Mesodermal cell (in vitro differentiated cells): Measurements from ENCODE around the gene PTBP2. TPM values are rescaled to one million over a fixed set of nuclear protein-coding genes. Genes with fewer than 3 reads are reported as not detected.
A peak's percentile ranks its signal among the peaks of the same experiment; 100 is the strongest.

Source experiments
- H3K27ac ChIP-seq: 2 replicates; pipeline ENCODE4 v1.7.0; 2013; ENCODE audit warnings: mild to moderate bottlenecking, low read depth, low read length, moderate library complexity; ENCODE audit not compliant: severe bottlenecking
- H3K36me3 ChIP-seq: 2 replicates; pipeline ENCODE4 v1.7.1; 2013; ENCODE audit warnings: mild to moderate bottlenecking, low read length, moderate library complexity; ENCODE audit not compliant: control insufficient read depth, insufficient read depth
- H3K4me1 ChIP-seq: one replicate; pipeline ENCODE4 v1.7.1; 2013; ENCODE audit warnings: mild to moderate bottlenecking, low read length; ENCODE audit not compliant: insufficient read depth, control insufficient read depth, poor library complexity, severe bottlenecking
- H3K4me3 ChIP-seq: 2 replicates; pipeline ENCODE4 v1.7.0; 2013; ENCODE audit warnings: low read length, control low read depth, mild to moderate bottlenecking; ENCODE audit not compliant: insufficient read depth, poor library complexity, severe bottlenecking; ENCODE audit errors: extremely low read depth
- H3K9me3 ChIP-seq: 2 replicates; pipeline ENCODE4 v1.7.1; 2013; ENCODE audit warnings: mild to moderate bottlenecking, low read length, moderate library complexity; ENCODE audit not compliant: control insufficient read depth
- WGBS, 2 experiments: methylation state at CpG; one replicate each; pipeline ENCODE4 v1.1.5; 2013; ENCODE audit warnings: missing lambda C conversion rate in 2 of 2; ENCODE audit not compliant: insufficient coverage in 2 of 2; 5-methylcytosine and 5-hydroxymethylcytosine counted together
- polyA plus RNA-seq, 2 experiments: library from polyadenylated mRNA; stranded (reverse); fragments of 50-300 nt; gene quantifications; one replicate each; pipeline ENCODE4 v1.2.3, GENCODE V29; 2013

The PTBP2 gene, protein sequence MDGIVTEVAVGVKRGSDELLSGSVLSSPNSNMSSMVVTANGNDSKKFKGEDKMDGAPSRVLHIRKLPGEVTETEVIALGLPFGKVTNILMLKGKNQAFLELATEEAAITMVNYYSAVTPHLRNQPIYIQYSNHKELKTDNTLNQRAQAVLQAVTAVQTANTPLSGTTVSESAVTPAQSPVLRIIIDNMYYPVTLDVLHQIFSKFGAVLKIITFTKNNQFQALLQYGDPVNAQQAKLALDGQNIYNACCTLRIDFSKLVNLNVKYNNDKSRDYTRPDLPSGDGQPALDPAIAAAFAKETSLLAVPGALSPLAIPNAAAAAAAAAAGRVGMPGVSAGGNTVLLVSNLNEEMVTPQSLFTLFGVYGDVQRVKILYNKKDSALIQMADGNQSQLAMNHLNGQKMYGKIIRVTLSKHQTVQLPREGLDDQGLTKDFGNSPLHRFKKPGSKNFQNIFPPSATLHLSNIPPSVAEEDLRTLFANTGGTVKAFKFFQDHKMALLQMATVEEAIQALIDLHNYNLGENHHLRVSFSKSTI
- polyA plus RNA-seq (2013, experiment 1 of 2): 21.3 TPM
- polyA plus RNA-seq (2013, experiment 2 of 2): 23.2 TPM

DNA sequence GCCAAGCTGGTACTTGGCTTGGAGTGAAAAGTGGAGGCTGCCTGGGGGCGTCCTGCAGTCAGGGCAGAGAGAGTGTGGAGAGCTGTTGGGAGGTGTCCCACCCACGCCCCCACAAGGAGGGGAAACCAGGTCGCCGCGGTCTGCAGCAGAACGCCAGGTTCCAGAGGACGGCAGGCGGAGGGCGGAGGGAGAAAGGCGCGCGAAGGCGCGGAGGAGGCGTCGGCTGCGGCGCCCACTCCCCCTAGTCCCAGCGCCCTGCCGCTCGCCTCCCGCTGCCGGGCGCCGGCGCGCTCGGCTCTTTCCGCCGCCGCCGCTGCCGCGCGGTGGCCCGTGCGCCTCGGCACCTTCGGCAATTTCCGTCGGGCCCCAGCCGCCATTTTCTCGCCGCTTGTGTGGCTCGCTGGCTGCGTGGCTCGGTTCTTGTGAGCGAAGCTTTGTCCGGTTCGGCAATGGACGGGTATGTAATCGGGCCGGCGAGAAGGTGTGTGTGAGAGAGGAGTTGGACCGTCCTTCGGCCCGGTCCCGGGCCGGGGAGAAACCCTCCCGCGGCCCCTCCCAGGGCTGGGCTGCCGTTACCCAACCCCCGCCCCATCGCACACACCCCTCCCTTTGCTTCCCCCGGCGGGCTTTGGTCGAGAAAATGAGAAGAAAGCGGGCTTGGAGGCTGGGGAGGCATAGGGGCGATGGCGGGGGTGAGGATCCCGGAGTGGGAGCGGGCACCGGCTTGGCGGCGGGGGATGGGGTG lies at the start of gene PTBP2:
Gene PTBP2 (plus strand): TSS at position 369 of the 745 bp plus-strand sequence. CDS start 81 bp downstream, at position 450.
- H3K27ac ChIP-seq: peak within 1 kb of the TSS; percentile 95
- peak within 1 kb of the TSS; percentile 96 for H3K4me3 ChIP-seq
- peaks cover 27% of the 10 kb centered on the region for H3K36me3 ChIP-seq
- H3K4me1 ChIP-seq: no peaks in the 10 kb centered on the region
- H3K9me3 ChIP-seq: peaks cover 5% of the 10 kb centered on the region
- WGBS, 2 experiments: 0 to 1% methylated on average over 32 to 34 of the region's 75 CpGs

DNA sequence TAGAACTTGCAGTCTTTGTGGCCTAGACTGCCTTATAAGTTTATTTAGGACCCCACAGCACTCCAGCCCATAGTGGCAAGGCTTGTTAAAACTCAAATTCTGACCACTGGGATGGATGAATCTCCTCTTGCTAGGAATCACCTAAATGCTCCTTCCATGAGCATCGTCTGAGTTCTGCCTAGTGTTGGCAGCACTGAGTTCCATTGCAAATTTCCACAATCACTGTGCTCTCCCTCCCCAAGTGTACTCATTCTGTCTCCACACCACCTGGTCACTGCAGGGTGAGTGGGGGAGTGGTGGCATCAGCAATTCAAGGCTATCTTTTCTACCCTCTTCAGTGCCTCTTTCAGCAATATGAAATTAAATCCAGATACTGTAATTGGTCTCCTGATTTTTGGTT lies 46.7 kb upstream of the PTBP2 start:
- Histone ChIP-seq H3K36me3 (no peaks in the 10 kb centered on the region), H3K27ac (no peak overlapping the region), H3K4me3 (no peak overlapping the region), H3K4me1 (no peaks in the 10 kb centered on the region), H3K9me3 (no peaks in the 10 kb centered on the region)
- 80% methylated on average over 1 of the region's 1 CpG; no CpG with 5 or more reads in 1 of the 2 experiments for WGBS, 2 experiments

DNA sequence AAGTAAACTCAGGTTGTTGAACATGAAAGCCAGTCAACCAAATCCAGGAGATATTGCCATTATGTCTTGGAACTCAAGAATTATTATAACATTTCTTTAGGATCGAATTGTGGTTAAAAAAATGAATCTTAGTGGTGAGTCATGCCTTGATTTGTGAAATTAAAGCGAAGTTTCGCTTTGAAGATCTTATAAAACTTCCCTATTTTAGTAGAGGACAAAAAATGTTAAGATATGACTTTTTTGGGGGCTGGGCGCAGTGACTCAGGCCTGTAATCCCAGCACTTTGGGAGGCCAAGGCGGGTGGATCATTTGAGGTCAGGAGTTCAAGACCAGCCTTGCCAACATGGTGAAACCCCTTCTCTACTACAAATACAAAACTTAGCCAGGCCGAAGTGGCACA lies 39.5 kb upstream of the PTBP2 start:
- WGBS, 2 experiments: 88 to 100% methylated on average over 1 of the region's 6 CpGs
- no peaks in the 10 kb centered on the region for H3K4me1 ChIP-seq
- no peaks in the 10 kb centered on the region for H3K36me3 ChIP-seq
- H3K27ac ChIP-seq: no peak overlapping the region
- no peak overlapping the region for H3K4me3 ChIP-seq
- no peaks in the 10 kb centered on the region for H3K9me3 ChIP-seq

DNA sequence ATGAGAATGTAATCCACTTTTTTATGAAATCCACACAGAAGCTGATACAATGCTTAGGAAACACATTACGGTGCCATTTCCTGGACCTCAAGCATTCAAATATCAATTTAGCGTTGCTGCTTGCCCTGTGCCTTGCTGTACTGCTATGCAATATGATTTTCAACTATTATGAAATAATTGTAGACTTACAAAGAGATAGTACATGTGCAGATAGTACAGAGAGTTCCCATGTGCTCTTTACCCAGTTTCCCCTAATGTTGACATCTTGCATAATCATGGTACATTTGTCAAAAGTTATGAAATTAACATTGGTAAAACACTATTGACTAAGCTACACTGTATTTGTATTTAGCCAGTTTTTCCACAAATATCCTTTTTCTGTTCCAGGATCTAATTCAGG lies 37.7 kb upstream of the PTBP2 start:
- no peaks in the 10 kb centered on the region for H3K36me3 ChIP-seq
- H3K27ac ChIP-seq: no peak overlapping the region
- WGBS, 2 experiments: 93% methylated on average over 2 of the region's 2 CpGs; no CpG with 5 or more reads in 1 of the 2 experiments
- no peaks in the 10 kb centered on the region for H3K4me1 ChIP-seq
- H3K9me3 ChIP-seq: no peaks in the 10 kb centered on the region
- H3K4me3 ChIP-seq: no peak overlapping the region

DNA sequence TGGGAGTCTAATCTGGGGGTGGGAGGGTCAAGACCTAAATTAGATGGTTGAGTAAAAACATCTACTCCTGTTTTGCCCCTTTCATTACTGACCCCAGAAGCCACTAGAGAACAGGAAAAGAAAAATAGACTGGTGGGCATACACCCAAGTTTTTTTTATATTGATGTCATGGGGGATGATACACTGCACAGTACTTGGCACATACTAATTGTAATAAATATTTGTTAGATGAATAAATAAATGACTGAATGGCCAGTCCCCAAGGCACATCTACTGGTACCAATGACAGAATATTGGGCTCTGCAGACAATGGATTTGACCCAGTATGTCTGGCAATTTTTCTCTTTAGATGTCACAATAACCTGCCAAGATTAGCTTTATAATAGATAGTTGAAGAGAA lies 36.8 kb upstream of the PTBP2 start:
- Histone ChIP-seq H3K4me3 (no peak overlapping the region), H3K9me3 (no peaks in the 10 kb centered on the region), H3K36me3 (no peaks in the 10 kb centered on the region), H3K27ac (no peak overlapping the region), H3K4me1 (no peaks in the 10 kb centered on the region)

DNA sequence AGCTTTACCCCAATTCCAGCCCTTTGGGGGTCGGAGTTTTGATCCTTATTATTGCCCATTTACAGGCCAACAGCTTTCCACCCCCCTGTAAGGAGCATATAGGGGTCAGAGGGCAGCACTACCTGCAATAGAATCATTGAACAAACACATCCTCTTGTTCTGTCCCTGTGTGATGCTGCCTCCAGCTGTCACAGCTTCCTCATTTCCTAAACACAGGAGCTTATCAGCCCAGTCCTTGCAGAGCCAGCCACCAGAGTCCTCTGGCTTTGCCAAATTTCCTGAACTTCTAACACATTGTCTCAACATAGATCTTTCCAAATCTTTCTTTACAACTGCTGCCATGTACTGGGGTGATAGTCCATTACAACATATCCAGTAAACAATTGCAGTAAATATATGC lies 32.8 kb upstream of the PTBP2 start:
- no peaks in the 10 kb centered on the region for H3K4me1 ChIP-seq
- H3K36me3 ChIP-seq: no peaks in the 10 kb centered on the region
- no peak overlapping the region for H3K4me3 ChIP-seq
- no peaks in the 10 kb centered on the region for H3K9me3 ChIP-seq
- no peak overlapping the region for H3K27ac ChIP-seq
- no CpG with 5 or more reads among the region's 1 CpG for WGBS, 2 experiments

DNA sequence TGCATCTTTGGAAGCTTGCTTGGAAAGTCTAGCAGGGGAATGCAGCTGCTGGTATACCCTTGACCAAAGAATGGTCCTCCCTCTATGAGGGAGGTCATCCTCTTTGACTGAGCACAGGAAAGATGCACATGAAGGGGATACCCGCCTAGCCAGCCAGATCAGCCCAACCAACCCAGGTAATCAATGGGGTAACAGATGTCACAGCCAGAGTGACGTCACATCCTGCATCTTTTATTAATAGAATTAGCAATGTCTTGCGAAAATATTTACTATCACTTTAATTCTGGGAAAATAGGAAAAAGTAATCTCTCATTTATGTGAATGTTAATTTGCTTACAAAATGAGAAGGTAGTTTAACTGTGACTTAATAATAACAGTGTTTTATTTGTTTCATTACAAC lies 25.6 kb upstream of the PTBP2 start:
- H3K36me3 ChIP-seq: no peaks in the 10 kb centered on the region
- no peaks in the 10 kb centered on the region for H3K9me3 ChIP-seq
- H3K27ac ChIP-seq: no peak overlapping the region
- H3K4me3 ChIP-seq: no peak overlapping the region
- no peaks in the 10 kb centered on the region for H3K4me1 ChIP-seq
- no CpG with 5 or more reads among the region's 3 CpGs for WGBS, 2 experiments

DNA sequence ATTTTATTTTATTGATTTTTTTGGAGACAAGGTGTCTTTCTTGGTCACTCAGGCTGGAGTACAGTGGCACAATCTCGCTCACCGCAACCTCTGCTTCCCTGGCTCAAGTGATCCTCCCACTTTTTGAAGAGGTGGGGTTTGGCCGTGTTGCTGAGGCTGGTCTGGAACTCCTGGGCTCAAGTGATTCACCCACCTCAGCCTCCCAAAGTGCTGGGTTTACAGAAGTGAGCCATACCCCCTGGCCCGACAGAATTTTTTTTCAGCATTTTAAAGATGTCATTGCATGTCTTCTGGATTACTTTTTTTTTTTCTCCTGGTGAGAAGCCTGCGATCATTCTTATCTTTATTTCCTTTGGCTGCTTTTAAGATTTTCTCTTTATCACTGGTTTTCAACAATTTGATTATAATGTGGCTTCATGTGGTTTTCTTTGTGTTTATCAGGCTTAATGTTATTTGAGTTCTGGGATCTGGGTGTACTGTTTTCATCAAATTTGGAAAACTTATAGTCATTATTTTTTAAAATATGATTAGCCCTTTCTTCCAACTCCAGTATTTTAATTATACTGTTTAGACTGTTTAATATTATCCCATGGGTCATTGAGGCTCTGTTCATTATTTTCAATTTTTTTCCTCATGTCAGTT lies 23.1 kb upstream of the PTBP2 start:
- no peak overlapping the region for H3K4me3 ChIP-seq
- H3K27ac ChIP-seq: no peak overlapping the region
- H3K4me1 ChIP-seq: no peaks in the 10 kb centered on the region
- no peaks in the 10 kb centered on the region for H3K36me3 ChIP-seq
- no peaks in the 10 kb centered on the region for H3K9me3 ChIP-seq
- 76 to 87% methylated on average over 3 to 4 of the region's 5 CpGs for WGBS, 2 experiments

DNA sequence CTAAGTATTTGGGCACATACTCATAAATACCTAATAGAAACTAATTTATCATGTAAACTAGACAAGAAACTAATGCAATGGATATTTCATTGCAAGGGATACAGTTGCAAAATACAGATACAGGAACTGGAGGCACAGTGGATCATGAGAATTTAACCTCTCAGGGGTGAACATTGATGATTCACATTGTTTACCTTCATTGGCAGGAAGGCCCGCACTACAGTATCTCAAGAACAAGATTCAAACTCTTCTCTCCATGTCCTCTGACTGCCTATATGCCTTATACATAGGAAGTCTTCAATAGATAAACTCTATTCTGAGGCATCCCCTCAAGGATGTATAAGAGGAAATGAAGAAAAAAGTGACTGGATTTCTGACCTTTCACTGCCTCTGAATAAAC lies 18.4 kb upstream of the PTBP2 start:
- no peak overlapping the region for H3K4me3 ChIP-seq
- WGBS, 2 experiments: no CpG with 5 or more reads among the region's 1 CpG
- H3K27ac ChIP-seq: no peak overlapping the region
- no peaks in the 10 kb centered on the region for H3K36me3 ChIP-seq
- H3K4me1 ChIP-seq: no peaks in the 10 kb centered on the region
- no peaks in the 10 kb centered on the region for H3K9me3 ChIP-seq

DNA sequence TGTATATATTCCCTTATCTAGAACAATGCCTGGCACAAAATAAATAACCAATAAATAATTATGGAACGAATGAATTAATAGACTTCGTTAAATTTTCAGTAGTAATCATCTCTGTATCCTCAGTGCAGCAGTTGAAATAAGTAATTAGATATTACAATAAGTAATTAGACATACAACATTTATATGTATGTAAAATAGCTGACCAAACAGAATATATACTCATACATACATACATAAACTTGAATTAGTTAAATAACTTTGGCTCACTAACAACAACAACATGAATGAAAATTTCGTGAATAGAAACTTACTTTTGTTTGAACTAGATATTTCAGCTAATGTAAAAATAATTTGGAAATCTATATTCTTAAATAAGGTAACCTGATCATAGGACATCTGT lies 14.6 kb upstream of the PTBP2 start:
- Histone ChIP-seq H3K27ac (no peak overlapping the region), H3K36me3 (no peaks in the 10 kb centered on the region), H3K4me1 (no peaks in the 10 kb centered on the region), H3K4me3 (no peak overlapping the region), H3K9me3 (no peaks in the 10 kb centered on the region)
- whole genome bisulfite sequencing, 2 experiments: no CpG with 5 or more reads among the region's 3 CpGs
